ENCODE data around the gene PPP3CA.
A peak's percentile ranks its signal among the peaks of the same experiment; 100 is the strongest.
"Not testable (repeated sequence)": the region's sequence is repeated elsewhere in the genome, so short reads cannot be mapped to it uniquely, and the experiment has no call there.

The PPP3CA gene

GRCh38 chr4:101131058-101131457, 216.3 kb downstream of the PPP3CA start:
- DNase-seq = not testable (repeated sequence)

- DNase-seq = not testable (repeated sequence)
Observed at GRCh38 chr4:101128898-101129297, 218.4 kb downstream of the PPP3CA start.

GRCh38 chr4:101128473-101128872, 218.9 kb downstream of the PPP3CA start:
- no peak for DNase-seq

GRCh38 chr4:101127176-101127790, 220.0 kb downstream of the PPP3CA start:
- DNase-seq = no peak

- DNase-seq = no peak
Observed at GRCh38 chr4:101126059-101126458, 221.3 kb downstream of the PPP3CA start.

GRCh38 chr4:101125045-101125942, 222.0 kb downstream of the PPP3CA start:
- no peak for DNase-seq

- no peak for DNase-seq
Observed at GRCh38 chr4:101123231-101123630, 224.1 kb downstream of the PPP3CA start.

- no peak for DNase-seq
Observed at GRCh38 chr4:101122019-101122418, 225.3 kb downstream of the PPP3CA start.

- DNase-seq = no peak
Observed at GRCh38 chr4:101119141-101119540, 228.2 kb downstream of the PPP3CA start.

GRCh38 chr4:101118617-101119016, 228.7 kb downstream of the PPP3CA start:
- no peak for DNase-seq

GRCh38 chr4:101115887-101116286, 231.4 kb downstream of the PPP3CA start:
- DNase-seq = no peak

- no peak for DNase-seq
Observed at GRCh38 chr4:101114936-101115372, 232.4 kb downstream of the PPP3CA start.

- DNase-seq = no peak
Observed at GRCh38 chr4:101104312-101105052, 242.8 kb downstream of the PPP3CA start.

GRCh38 chr4:101103381-101104142, 243.8 kb downstream of the PPP3CA start:
- no peak for DNase-seq

- no peak for DNase-seq
Observed at GRCh38 chr4:101102114-101102742, 245.1 kb downstream of the PPP3CA start.

GRCh38 chr4:101101072-101101471, 246.3 kb downstream of the PPP3CA start:
- DNase-seq = peak; percentile 27

- DNase-seq = no peak
Observed at GRCh38 chr4:101098666-101099400, 248.5 kb downstream of the PPP3CA start.

- not testable (repeated sequence) for DNase-seq
Observed at GRCh38 chr4:101092609-101093008, 254.7 kb downstream of the PPP3CA start.

GRCh38 chr4:101089168-101089567, 258.2 kb downstream of the PPP3CA start:
- DNase-seq = no peak

GRCh38 chr4:101086801-101087586, 260.3 kb downstream of the PPP3CA start:
- no peak for DNase-seq

GRCh38 chr4:101083131-101083530, 264.2 kb downstream of the PPP3CA start:
- no peak for DNase-seq

Measured in DMS153 (cell line).